Fibroblast of peridontal ligament (primary cell): Measurements from ENCODE around the gene TEX264.
"Not testable (repeated sequence)": the region's sequence is repeated elsewhere in the genome, so short reads cannot be mapped to it uniquely, and the experiment has no call there.

Experiments
- DNase-seq: peaks from one replicate; pipeline ENCODE4 v3.0.0-alpha.2; 2010; ENCODE audit errors: extremely low read depth

The TEX264 gene

GRCh38 chr3:51670823-51671733 lies at the start of gene TEX264:
Gene TEX264, plus strand, starts transcription at chr3:51671252. Its CDS starts 3,053 bp downstream, at chr3:51674305.
- peak; percentile 69 for DNase-seq

GRCh38 chr3:51622413-51622812 lies 48.6 kb upstream of the TEX264 start:
- peak; percentile 29 for DNase-seq

- DNase-seq, result peak; percentile 91
Observed at GRCh38 chr3:51622868-51623267, 48.2 kb upstream of the TEX264 start.

- DNase-seq, result no peak
Observed at GRCh38 chr3:51630513-51630912, 40.5 kb upstream of the TEX264 start.

GRCh38 chr3:51637144-51637940 lies 33.7 kb upstream of the TEX264 start:
- no peak for DNase-seq

- peak; percentile 73 for DNase-seq
Observed at GRCh38 chr3:51637941-51638471, 33.0 kb upstream of the TEX264 start.

GRCh38 chr3:51642462-51642861 lies 28.6 kb upstream of the TEX264 start:
- peak; percentile 22 for DNase-seq

- DNase-seq, result no peak
Observed at GRCh38 chr3:51646091-51646490, 25.0 kb upstream of the TEX264 start.

- DNase-seq, result not testable (repeated sequence)
Observed at GRCh38 chr3:51652103-51652502, 18.9 kb upstream of the TEX264 start.

- not testable (repeated sequence) for DNase-seq
Observed at GRCh38 chr3:51653409-51653808, 17.6 kb upstream of the TEX264 start.

GRCh38 chr3:51657234-51657633 lies 13.8 kb upstream of the TEX264 start:
- DNase-seq, result no peak

GRCh38 chr3:51659942-51660341 lies 11.1 kb upstream of the TEX264 start:
- DNase-seq, result no peak

- DNase-seq, result no peak
Observed at GRCh38 chr3:51662456-51662855, 8.6 kb upstream of the TEX264 start.

GRCh38 chr3:51668756-51669155 lies 2.3 kb upstream of the TEX264 start:
- DNase-seq, result no peak

GRCh38 chr3:51669241-51670052 lies 1.6 kb upstream of the TEX264 start:
- DNase-seq, result peak; percentile 77

GRCh38 chr3:51670053-51670822 lies 814 bp upstream of the TEX264 start:
- DNase-seq, result no peak

GRCh38 chr3:51671734-51672475 lies 853 bp downstream of the TEX264 start:
- DNase-seq, result peak; percentile 42

GRCh38 chr3:51673181-51673801 lies 2.2 kb downstream of the TEX264 start:
- DNase-seq, result no peak

- no peak for DNase-seq
Observed at GRCh38 chr3:51673802-51674654, 3.0 kb downstream of the TEX264 start.
